K562 (cell line): ENCODE results near the gene DSC2. TPM values are rescaled to one million over a fixed set of nuclear protein-coding genes. Genes with fewer than 3 reads are reported as not detected.

ENCODE experiments used
- ATAC-seq: fragments of 200-7000 bp; cut with Tn5 transposase; 3 replicates; pipeline ENCODE4 v1.9.1; 2020; ENCODE audit warnings: moderate library complexity
- BruUV-seq: library from RNA; stranded (reverse); fragments of 400-500 nt; replicated peaks from 2 replicates; lab custom pipeline; 2021; lab: Mats Ljungman, UMichigan
- CTCF ChIA-PET: fragments of 300-600 bp; formaldehyde crosslinking; extraction: SDS; loops from one replicate; lab custom pipeline; 2021; ENCODE audit warnings: low intra/inter-chr PET ratio; lab: Yijun Ruan, JAX
- POLR2A ChIA-PET: fragments of 300-600, 350-650 bp; sonication (Branson Sonifier 250); formaldehyde crosslinking; extraction: SDS; loops from one replicate; lab custom pipeline; 2021; ENCODE audit warnings: antibody characterized with exemption, inconsistent platforms; lab: Yijun Ruan, JAX
- DNase-seq, 4 experiments: peaks; one replicate each; pipeline versions ENCODE4 v3.0.0 to v3.0.0-alpha.2; 2011 to 2018; ENCODE audit warnings: low spot score in 3 of 4, mixed read lengths in 3 of 4; ENCODE audit errors: extremely low read depth in 1 of 4
- FAIRE-seq: peaks from 2 replicates; lab custom pipeline; 2011; peaks lifted over from hg19 to GRCh38; lab: Jason Lieb, UNC
- H2AFZ ChIP-seq: 2 replicates; pipeline ENCODE4 v1.6.0; 2011; ENCODE audit warnings: low read depth, low read length, control low read depth, inconsistent platforms
- H3K27ac ChIP-seq: fragments of 200-600 bp; 3 replicates; pipeline ENCODE4 v1.8.0; 2011; ENCODE audit warnings: low read depth, mild to moderate bottlenecking, control low read depth, inconsistent platforms, low read length, moderate library complexity, mixed read lengths; ENCODE audit errors: extremely low read depth
- H3K27me3 ChIP-seq, 2 experiments: fragments of 300-600 bp in 1 of 2; 2 replicates in 1 of 2; 3 replicates in 1 of 2; pipeline versions ENCODE4 v1.6.0 to v1.8.0; 2011; ENCODE audit warnings: inconsistent platforms in 2 of 2, low read length in 2 of 2, mild to moderate bottlenecking in 1 of 2, mixed read lengths in 1 of 2, moderate library complexity in 1 of 2; ENCODE audit not compliant: control insufficient read depth in 2 of 2, insufficient read depth in 2 of 2
- H3K36me3 ChIP-seq: fragments of 300-600 bp; 3 replicates; pipeline ENCODE4 v1.8.0; 2011; ENCODE audit warnings: mild to moderate bottlenecking, low read length, inconsistent platforms; ENCODE audit not compliant: control insufficient read depth, insufficient read depth
- H3K4me1 ChIP-seq, 2 experiments: fragments of 200-600 bp in 1 of 2; replicated peaks in 1 of 2; 2 replicates in 1 of 2; 3 replicates in 1 of 2; pipeline versions ENCODE4 v1.5.1 to v1.8.0; 2011; ENCODE audit warnings: inconsistent platforms in 2 of 2, low read length in 2 of 2, mild to moderate bottlenecking in 1 of 2, mixed read lengths in 1 of 2, moderate library complexity in 1 of 2; ENCODE audit not compliant: control insufficient read depth in 2 of 2, insufficient read depth in 2 of 2
- H3K4me2 ChIP-seq: 2 replicates; pipeline ENCODE4 v1.6.1; 2011; ENCODE audit warnings: low read length, control low read depth, inconsistent platforms, mixed read lengths; ENCODE audit not compliant: insufficient read depth
- H3K4me3 ChIP-seq: fragments of 200-600 bp; sonication (generic), shearing (Covaris generic); 2 replicates; pipeline ENCODE4 v1.5.1; 2016; ENCODE audit warnings: control low read depth, inconsistent platforms
- H3K79me2 ChIP-seq: fragments of 200-600 bp; 3 replicates; pipeline ENCODE4 v1.8.0; 2011; ENCODE audit warnings: low read length, inconsistent platforms; ENCODE audit not compliant: control insufficient read depth, insufficient read depth
- H3K9ac ChIP-seq, 2 experiments: 2 replicates each; pipeline versions ENCODE4 v1.6.0 to v1.6.1; 2011; ENCODE audit warnings: low read depth in 2 of 2, low read length in 2 of 2, control low read depth in 1 of 2, inconsistent platforms in 1 of 2, mild to moderate bottlenecking in 1 of 2, mixed read lengths in 1 of 2; ENCODE audit not compliant: insufficient read depth in 1 of 2
- H3K9me1 ChIP-seq: one replicate; pipeline ENCODE4 v1.6.0; 2011; ENCODE audit warnings: inconsistent platforms, mild to moderate bottlenecking, low read length, moderate library complexity; ENCODE audit not compliant: control insufficient read depth, insufficient read depth
- H3K9me3 ChIP-seq: replicated peaks from 2 replicates; pipeline ENCODE4 v1.5.1; 2011; ENCODE audit warnings: low read depth, low read length, inconsistent platforms; ENCODE audit not compliant: control insufficient read depth, insufficient read depth
- H4K20me1 ChIP-seq: replicated peaks from 2 replicates; pipeline ENCODE4 v1.6.1; 2011; ENCODE audit warnings: low read length, inconsistent platforms, mixed read lengths; ENCODE audit not compliant: control insufficient read depth, insufficient read depth
- ATF7 ChIP-seq: fragments of 450-650 bp; IDR thresholded peaks from 2 replicates; pipeline ENCODE4 v1.7.1; 2014; ENCODE audit warnings: mild to moderate bottlenecking, moderate library complexity
- C11orf30 ChIP-seq: fragments of 450-650 bp; IDR thresholded peaks from 2 replicates; pipeline ENCODE4 v1.6.1; 2016; ENCODE audit warnings: low read depth, mild to moderate bottlenecking
- CHD1 ChIP-seq: fragments of 200-600 bp; sonication (generic); IDR thresholded peaks from one replicate; pipeline ENCODE4 v1.6.1; 2012; ENCODE audit warnings: mild to moderate bottlenecking, moderate library complexity, low read length, inconsistent platforms
- ERF ChIP-seq: fragments of 450-650 bp; formaldehyde crosslinking; IDR thresholded peaks from 2 replicates; pipeline ENCODE4 v1.4.0; 2020; ENCODE audit warnings: mild to moderate bottlenecking, mixed read lengths
- ESRRB ChIP-seq: fragments of 250-450 bp; sonication (Bioruptor Pico); IDR thresholded peaks from 2 replicates; pipeline ENCODE4 v1.5.0; 2020; ENCODE audit warnings: mild to moderate bottlenecking, moderate library complexity, borderline replicate concordance
- JUNB ChIP-seq: fragments of 450-650 bp; formaldehyde crosslinking; conservative IDR thresholded peaks from 2 replicates; pipeline ENCODE4 v1.4.0; 2020; ENCODE audit warnings: mild to moderate bottlenecking
- JUND ChIP-seq, 2 experiments: IDR thresholded peaks; 2 replicates in 1 of 2; 3 replicates in 1 of 2; pipeline ENCODE4 v1.6.1; 2011; ENCODE audit warnings: borderline replicate concordance in 2 of 2, low read depth in 2 of 2, low read length in 2 of 2, improper control_type of control experiment in 1 of 2, missing biosample characterization in 1 of 2, missing genetic modification characterization in 1 of 2, missing genetic modification reagents in 1 of 2
- MAFG ChIP-seq: fragments of 450-650 bp; conservative IDR thresholded peaks from 2 replicates; pipeline ENCODE4 v1.6.1; 2016; ENCODE audit warnings: missing genetic modification characterization, missing compliant biosample characterization
- MCM7 ChIP-seq, 2 experiments: fragments of 450-650 bp; IDR thresholded peaks; 2 replicates each; pipeline ENCODE4 v1.6.1; 2016 to 2018
- MXI1 ChIP-seq: IDR thresholded peaks from 2 replicates; pipeline ENCODE4 v1.6.1; 2011; ENCODE audit warnings: low read depth, mild to moderate bottlenecking, improper control_type of control experiment, low read length
- NFE2 ChIP-seq: IDR thresholded peaks from 2 replicates; pipeline ENCODE4 v1.6.1; 2014; ENCODE audit warnings: antibody characterized with exemption, low read depth
- NFE2L1 ChIP-seq: fragments of 450-650 bp; IDR thresholded peaks from 2 replicates; pipeline ENCODE4 v1.6.1; 2016; ENCODE audit warnings: missing genetic modification characterization, low read depth, mild to moderate bottlenecking, missing compliant biosample characterization, moderate library complexity, borderline replicate concordance
- PKNOX1 ChIP-seq: fragments of 450-650 bp; IDR thresholded peaks from 2 replicates; pipeline ENCODE4 v1.6.1; 2016
- RBM17 ChIP-seq: fragments of 200-400 bp; formaldehyde crosslinking; IDR thresholded peaks from 2 replicates; pipeline ENCODE4 v1.6.1; 2017; ENCODE audit warnings: low read depth, mild to moderate bottlenecking, low read length, borderline replicate concordance
- TCF7 ChIP-seq: sonication (generic); IDR thresholded peaks from 2 replicates; pipeline ENCODE4 v1.6.1; 2016; ENCODE audit warnings: antibody characterized with exemption, borderline replicate concordance
- ZBTB17 ChIP-seq: fragments of 450-650 bp; formaldehyde crosslinking; IDR thresholded peaks from 2 replicates; pipeline ENCODE4 v1.4.0; 2020; ENCODE audit warnings: mild to moderate bottlenecking
- ZNF316 ChIP-seq: fragments of 450-650 bp; IDR thresholded peaks from 2 replicates; pipeline ENCODE4 v1.6.1; 2016
- WGBS: fragments of 100-300 bp; shearing (Covaris generic); methylation state at CpG from one replicate; pipeline ENCODE4 v1.1.6; 2016; ENCODE audit warnings: low coverage, mixed read lengths; ENCODE audit not compliant: insufficient coverage; ENCODE audit errors: missing lambda C conversion rate; 5-methylcytosine and 5-hydroxymethylcytosine counted together
- in situ Hi-C: fragments of 300-500 bp; cut with MboI; formaldehyde crosslinking; loops from 4 replicates; pipeline ENCODE4 v1.15.0; 2018; ENCODE audit warnings: inconsistent platforms, mixed read lengths
- intact Hi-C: fragments of 100-400 bp; cut with micrococcal nuclease; formaldehyde crosslinking; loops from 2 replicates; pipeline ENCODE4 v1.14.2; 2022
- polyA plus RNA-seq, 8 experiments: library from polyadenylated mRNA; depleted of rRNA in 4 of 8; stranded (reverse) in 5 of 8; unstranded in 3 of 8; fragments of >200 nt; fragmentation: Nextera tagmentation in 2 of 8; fragmentation: Illumina TruSeq in 1 of 8; extraction: Ambion mirVana in 2 of 8; extraction: Trizol in 1 of 8; gene quantifications; 2 replicates each; pipeline versions ENCODE4 v1.2.1 to v1.2.3, GENCODE V29; 2011 to 2014; ENCODE audit warnings: inconsistent platforms in 1 of 8, missing spikeins in 1 of 8
- total RNA-seq, 7 experiments: library from RNA; depleted of rRNA in 6 of 7; stranded (reverse); fragments of >200 nt in 6 of 7; fragmentation: Illumina TruSeq in 2 of 7; extraction: Trizol in 2 of 7; gene quantifications; 2 replicates each; pipeline versions ENCODE4 v1.2.1 to v1.2.3, GENCODE V29; 2011 to 2021; ENCODE audit warnings: low replicate concordance in 1 of 7
- TF ChIP-seq, protein P1 (sequence below): sonication (generic); IDR thresholded peaks from 2 replicates; pipeline ENCODE4 v1.6.1; 2016
- TF ChIP-seq, protein P2 (sequence below): fragments of 450-650 bp; IDR thresholded peaks from 2 replicates; pipeline ENCODE4 v1.6.1; 2016; ENCODE audit warnings: missing biosample characterization, missing genetic modification characterization
- TF ChIP-seq, protein P3 (sequence below), 2 experiments: fragments of 450-650 bp in 1 of 2; sonication (generic) in 1 of 2; formaldehyde crosslinking in 1 of 2; IDR thresholded peaks in 1 of 2; conservative IDR thresholded peaks in 1 of 2; 2 replicates each; pipeline versions ENCODE4 v1.6.1 to v1.8.1; 2016 to 2023; ENCODE audit warnings: mild to moderate bottlenecking in 2 of 2, moderate library complexity in 2 of 2, inconsistent platforms in 1 of 2, missing genetic modification reagents in 1 of 2

DSC2 gene
- total and polyA plus RNA-seq, 9 of the 15 experiments (the other 6 are each of a cell fraction or from before 2014, with no cell fraction given): 3.8 to 15.3 (median 6.4) TPM

DNA sequence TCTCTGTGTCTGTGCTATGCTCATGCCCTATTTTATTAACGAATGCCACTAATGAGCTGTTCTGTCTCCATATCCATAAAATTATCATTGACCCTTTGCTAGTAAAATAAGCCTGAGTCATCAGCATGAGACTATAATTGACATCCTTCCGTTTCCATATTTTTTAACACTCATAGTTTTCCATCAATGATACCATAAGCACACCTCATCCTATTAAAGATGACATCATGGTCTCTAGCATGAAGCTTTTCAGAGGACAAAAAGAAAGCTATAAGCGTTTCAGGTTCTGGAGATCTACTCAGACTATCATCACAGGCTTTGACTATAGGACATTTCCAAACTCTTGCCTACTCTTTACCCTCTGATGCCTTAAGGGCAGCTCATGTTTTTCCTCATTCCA, 1.2 kb upstream of the DSC2 start:
- POLR2A ChIA-PET: interaction anchor here (1.9 kb wide), 1 partner anchor 9 kb away, joined by 5 read pairs; no protein-coding TSS in a partner anchor
- Histone ChIP-seq H3K9me3 (no peaks in the 10 kb centered on the region), H3K79me2 (peaks cover 29% of the 10 kb centered on the region), H2AFZ (no peak overlapping the region), H3K9me1 (no peaks in the 10 kb centered on the region), H3K27ac (no peak overlapping the region), H3K4me1 (peaks cover 14 to 28% of the 10 kb centered on the region in 2 experiments), H4K20me1 (no peaks in the 10 kb centered on the region), H3K36me3 (no peaks in the 10 kb centered on the region), H3K9ac (no peak overlapping the region), H3K4me2 (no peak overlapping the region), H3K4me3 (no peak overlapping the region), H3K27me3 (no peaks in the 10 kb centered on the region)
- 43% methylated on average over 3 of the region's 3 CpGs for WGBS
- no TSS peak for BruUV-seq
- CTCF ChIA-PET: no interaction called here
- ATAC-seq (no peak), FAIRE-seq (no peak), DNase-seq (no peak)
- intact Hi-C loops: loop anchor here (5.0 to 10.0 kb wide), 2 partner anchors 94 to 991 kb away; partner anchors contain the start of gene RNF138
- in situ Hi-C loops: no loop called here
- TF ChIP-seq ATF7: peak; percentile 81
- no peak for TF ChIP-seq ESRRB (CRISPR knock-in tag)
- TF ChIP-seq C11orf30: peak; percentile 32
- TF ChIP-seq MXI1: no peak
- no peak for TF ChIP-seq ZBTB17 (CRISPR knock-in tag)
- TF ChIP-seq JUNB: peak; percentile 57
- no peak for TF ChIP-seq NFE2L1 (tag)
- TF ChIP-seq MCM7 (IDR thresholded peaks at IDR 0.05): no peak
- TF ChIP-seq TCF7: no peak
- TF ChIP-seq CHD1: no peak
- peak; percentile 44; the same call in 1 of the 2 replicates for TF ChIP-seq ZNF316
- TF ChIP-seq NFE2: peak; percentile 40; the same call in 1 of the 2 replicates
- TF ChIP-seq PKNOX1: no peak
- TF ChIP-seq, protein P1, sequence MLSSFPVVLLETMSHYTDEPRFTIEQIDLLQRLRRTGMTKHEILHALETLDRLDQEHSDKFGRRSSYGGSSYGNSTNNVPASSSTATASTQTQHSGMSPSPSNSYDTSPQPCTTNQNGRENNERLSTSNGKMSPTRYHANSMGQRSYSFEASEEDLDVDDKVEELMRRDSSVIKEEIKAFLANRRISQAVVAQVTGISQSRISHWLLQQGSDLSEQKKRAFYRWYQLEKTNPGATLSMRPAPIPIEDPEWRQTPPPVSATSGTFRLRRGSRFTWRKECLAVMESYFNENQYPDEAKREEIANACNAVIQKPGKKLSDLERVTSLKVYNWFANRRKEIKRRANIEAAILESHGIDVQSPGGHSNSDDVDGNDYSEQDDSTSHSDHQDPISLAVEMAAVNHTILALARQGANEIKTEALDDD: 0 out of 2 replicates have a peak, but pooled peaks have one; percentile 1
- TF ChIP-seq, protein P2, sequence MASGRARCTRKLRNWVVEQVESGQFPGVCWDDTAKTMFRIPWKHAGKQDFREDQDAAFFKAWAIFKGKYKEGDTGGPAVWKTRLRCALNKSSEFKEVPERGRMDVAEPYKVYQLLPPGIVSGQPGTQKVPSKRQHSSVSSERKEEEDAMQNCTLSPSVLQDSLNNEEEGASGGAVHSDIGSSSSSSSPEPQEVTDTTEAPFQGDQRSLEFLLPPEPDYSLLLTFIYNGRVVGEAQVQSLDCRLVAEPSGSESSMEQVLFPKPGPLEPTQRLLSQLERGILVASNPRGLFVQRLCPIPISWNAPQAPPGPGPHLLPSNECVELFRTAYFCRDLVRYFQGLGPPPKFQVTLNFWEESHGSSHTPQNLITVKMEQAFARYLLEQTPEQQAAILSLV: no peak
- peak; percentile 36 for TF ChIP-seq MAFG
- TF ChIP-seq, protein P3, sequence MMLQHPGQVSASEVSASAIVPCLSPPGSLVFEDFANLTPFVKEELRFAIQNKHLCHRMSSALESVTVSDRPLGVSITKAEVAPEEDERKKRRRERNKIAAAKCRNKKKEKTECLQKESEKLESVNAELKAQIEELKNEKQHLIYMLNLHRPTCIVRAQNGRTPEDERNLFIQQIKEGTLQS (IDR thresholded peaks at IDR 0.05): peak; percentile 80
- TF ChIP-seq, protein P3 (CRISPR knock-in tag; conservative IDR thresholded peaks at IDR 0.05): no peak
- TF ChIP-seq ERF: no peak
- no peak for TF ChIP-seq JUND (IDR thresholded peaks at IDR 0.05; ENCODE audit: borderline replicate concordance, low read depth, low read length)
- TF ChIP-seq JUND (tag; IDR thresholded peaks at IDR 0.05; ENCODE audit: borderline replicate concordance, low read depth, low read length): peak; percentile 59; the same call in 2 of the 3 replicates
- TF ChIP-seq RBM17: no peak
